Ovary (tissue), 3 donors: ENCODE results near the gene GTF3A.

ENCODE experiments used
- EP300 ChIP-seq: sonication (generic); formaldehyde crosslinking; IDR thresholded peaks from one replicate; pipeline ENCODE4 v1.6.1; 2017; ENCODE audit warnings: antibody characterized with exemption
- POLR2A ChIP-seq: fragments of 450-650 bp; IDR thresholded peaks from one replicate; pipeline ENCODE4 v1.6.1; 2017; ENCODE audit warnings: antibody characterized with exemption, mild to moderate bottlenecking, moderate library complexity
- TF ChIP-seq, protein P1 (sequence below), 3 donors: fragments of 450-650 bp in 2 of 3; fragments of 200-600 bp in 1 of 3; IDR thresholded peaks; one replicate each; pipeline versions ENCODE4 v1.5.1 to v1.8.0; 2016 to 2022; ENCODE audit warnings: antibody characterized with exemption in 3 of 3, mild to moderate bottlenecking in 1 of 3
- donor health status: DM: no; HTN: no; CAD: no.

GRCh38 chr13:27463500-27463899 lies 39.1 kb downstream of the GTF3A start:
- TF ChIP-seq, protein P1, sequence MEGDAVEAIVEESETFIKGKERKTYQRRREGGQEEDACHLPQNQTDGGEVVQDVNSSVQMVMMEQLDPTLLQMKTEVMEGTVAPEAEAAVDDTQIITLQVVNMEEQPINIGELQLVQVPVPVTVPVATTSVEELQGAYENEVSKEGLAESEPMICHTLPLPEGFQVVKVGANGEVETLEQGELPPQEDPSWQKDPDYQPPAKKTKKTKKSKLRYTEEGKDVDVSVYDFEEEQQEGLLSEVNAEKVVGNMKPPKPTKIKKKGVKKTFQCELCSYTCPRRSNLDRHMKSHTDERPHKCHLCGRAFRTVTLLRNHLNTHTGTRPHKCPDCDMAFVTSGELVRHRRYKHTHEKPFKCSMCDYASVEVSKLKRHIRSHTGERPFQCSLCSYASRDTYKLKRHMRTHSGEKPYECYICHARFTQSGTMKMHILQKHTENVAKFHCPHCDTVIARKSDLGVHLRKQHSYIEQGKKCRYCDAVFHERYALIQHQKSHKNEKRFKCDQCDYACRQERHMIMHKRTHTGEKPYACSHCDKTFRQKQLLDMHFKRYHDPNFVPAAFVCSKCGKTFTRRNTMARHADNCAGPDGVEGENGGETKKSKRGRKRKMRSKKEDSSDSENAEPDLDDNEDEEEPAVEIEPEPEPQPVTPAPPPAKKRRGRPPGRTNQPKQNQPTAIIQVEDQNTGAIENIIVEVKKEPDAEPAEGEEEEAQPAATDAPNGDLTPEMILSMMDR (IDR thresholded peaks at IDR 0.05), result no peak
- no peak for TF ChIP-seq POLR2A
- no peak for TF ChIP-seq EP300
